OCI-LY3 (cell line): Measurements from ENCODE around the gene GADL1.

Experiments used
- CTCF ChIP-seq: fragments of 200-600, 300-600 bp; sonication (generic); IDR thresholded peaks from 2 replicates; pipeline ENCODE4 v1.5.1; 2014; ENCODE audit warnings: antibody characterized with exemption, low read length, low read depth
- EZH2phosphoT487 ChIP-seq: fragments of 200-600 bp; shearing (Covaris generic); IDR thresholded peaks from 2 replicates; pipeline ENCODE4 v1.6.1; 2018; ENCODE audit warnings: antibody characterized with exemption, mixed run types, low read depth

GRCh38 chr3:30752491-30752890 lies 142.0 kb downstream of the GADL1 start:
- TF ChIP-seq CTCF (no peak), EZH2phosphoT487 (no peak)
